CD8-positive, alpha-beta memory T cell (primary cell): Measurements from ENCODE around the gene ZNF746. TPM values are rescaled to one million over a fixed set of nuclear protein-coding genes. Genes with fewer than 3 reads are reported as not detected.
"Not testable (repeated sequence)": the region's sequence is repeated elsewhere in the genome, so short reads cannot be mapped to it uniquely, and the experiment has no call there.

Source experiments
- CTCF ChIA-PET: fragments of 350-600 bp; sonication (Branson Sonifier 250); formaldehyde crosslinking; loops from one replicate; lab custom pipeline; 2021; ENCODE audit warnings: antibody characterized with exemption; lab: Charles Lee
- POLR2A ChIA-PET: fragments of 350-600 bp; sonication (Branson Sonifier 250); formaldehyde crosslinking; loops from one replicate; lab custom pipeline; 2021; ENCODE audit warnings: antibody characterized with exemption; lab: Charles Lee
- DNase-seq, 5 donors: peaks; one replicate each; pipeline versions ENCODE4 v3.0.0 to v3.0.0-alpha.2; 2020 to 2022; ENCODE audit warnings: mixed read lengths in 1 of 5
- H3K27ac ChIP-seq: one replicate; pipeline ENCODE4 v1.7.0; 2013; ENCODE audit warnings: low read depth, mild to moderate bottlenecking, low read length, moderate library complexity
- H3K27me3 ChIP-seq: 2 replicates; pipeline ENCODE4 v1.7.0; 2013; ENCODE audit warnings: low read length, mild to moderate bottlenecking; ENCODE audit not compliant: insufficient read depth, poor library complexity, severe bottlenecking
- H3K36me3 ChIP-seq: 2 replicates; pipeline ENCODE4 v1.7.0; 2013; ENCODE audit warnings: mild to moderate bottlenecking, low read length, moderate library complexity; ENCODE audit not compliant: insufficient read depth
- H3K4me1 ChIP-seq: 2 replicates; pipeline ENCODE4 v1.7.0; 2013; ENCODE audit warnings: mild to moderate bottlenecking, low read length, moderate library complexity; ENCODE audit not compliant: insufficient read depth
- H3K4me3 ChIP-seq: 2 replicates; pipeline ENCODE4 v1.7.0; 2013; ENCODE audit warnings: mild to moderate bottlenecking, low read length
- H3K9me3 ChIP-seq: 2 replicates; pipeline ENCODE4 v1.7.0; 2013; ENCODE audit warnings: mild to moderate bottlenecking, low read length
- H3K27ac Mint-ChIP-seq, 8 donors: one replicate each; pipeline ENCODE4 v1.8.0; 2020 to 2021; ENCODE audit warnings: mixed read lengths in 8 of 8, mild to moderate bottlenecking in 6 of 8, inconsistent platforms in 3 of 8, moderate library complexity in 3 of 8
- H3K27me3 Mint-ChIP-seq, 2 donors: one replicate each; pipeline ENCODE4 v1.8.0; 2020 to 2021; ENCODE audit warnings: mixed read lengths in 2 of 2, mild to moderate bottlenecking in 1 of 2, moderate library complexity in 1 of 2
- H3K36me3 Mint-ChIP-seq, 3 donors: one replicate each; pipeline ENCODE4 v1.8.0; 2020 to 2021; ENCODE audit warnings: mixed read lengths in 3 of 3, inconsistent platforms in 1 of 3, mild to moderate bottlenecking in 1 of 3
- H3K4me1 Mint-ChIP-seq, 3 donors: one replicate each; pipeline ENCODE4 v1.8.0; 2020 to 2021; ENCODE audit warnings: mixed read lengths in 3 of 3, inconsistent platforms in 1 of 3, mild to moderate bottlenecking in 1 of 3
- H3K4me3 Mint-ChIP-seq, 7 donors: one replicate each; pipeline ENCODE4 v1.8.0; 2020 to 2021; ENCODE audit warnings: mixed read lengths in 7 of 7, mild to moderate bottlenecking in 6 of 7, moderate library complexity in 4 of 7, inconsistent platforms in 2 of 7
- H3K9me3 Mint-ChIP-seq, 5 donors: one replicate each; pipeline ENCODE4 v1.8.0; 2020 to 2022; ENCODE audit warnings: mixed read lengths in 5 of 5, mild to moderate bottlenecking in 3 of 5, moderate library complexity in 2 of 5, inconsistent platforms in 1 of 5
- polyA plus RNA-seq: library from polyadenylated mRNA; unstranded; fragments of 300-500 nt; fragmentation: Illumina TruSeq; gene quantifications from one replicate; pipeline ENCODE4 v1.2.3, GENCODE V29; 2021
- total RNA-seq, 2 experiments: library from RNA; stranded (reverse); gene quantifications; one replicate each; pipeline ENCODE4 v1.2.3, GENCODE V29; 2021

The ZNF746 gene
- total and polyA plus RNA-seq, 3 experiments from 2014 or later, result 13.9 to 21.3 (median 19.9) TPM

DNA sequence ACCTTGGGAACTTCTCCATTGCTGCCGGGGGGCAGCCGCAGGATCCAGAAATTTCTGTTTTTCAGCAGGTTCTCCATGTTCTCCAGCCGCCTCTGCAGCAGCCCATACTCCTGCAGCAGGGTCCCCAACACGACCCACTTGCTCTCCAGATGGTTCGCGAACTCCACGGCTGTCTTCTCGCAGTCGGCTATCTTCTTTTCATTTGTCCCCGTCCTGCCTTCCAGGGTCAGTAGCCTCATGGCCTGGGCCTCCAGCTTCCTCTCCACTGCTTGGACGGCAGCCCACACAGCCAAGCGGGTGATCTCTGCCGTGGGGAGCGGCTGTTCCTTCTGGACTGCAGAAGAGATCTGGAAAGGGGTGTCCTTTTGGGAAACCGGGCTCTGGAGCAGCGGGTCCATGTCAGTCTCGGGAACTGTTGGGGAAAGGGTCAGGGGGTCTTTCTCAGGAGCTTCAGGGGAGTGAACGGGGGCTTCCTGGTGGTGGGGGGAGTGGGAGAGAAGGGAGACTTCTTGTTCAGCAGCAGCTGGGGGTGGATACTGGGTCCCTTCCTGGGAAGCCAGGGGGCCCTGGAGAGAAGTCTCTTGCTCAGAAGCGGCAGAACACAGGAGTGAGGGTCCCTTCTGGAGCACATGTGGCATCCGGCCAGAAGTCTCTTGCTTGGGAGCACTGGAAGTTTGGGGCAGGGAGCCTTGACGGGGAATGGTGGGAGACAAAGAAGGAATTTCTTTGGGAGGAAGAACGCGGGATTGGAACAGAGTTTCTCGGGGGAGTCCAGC is 42.2 kb downstream of the ZNF746 start:
- H3K27me3 Mint-ChIP-seq, result no peaks in the 10 kb centered on the region
- H3K36me3 ChIP-seq, result peaks cover 30% of the 10 kb centered on the region

DNA sequence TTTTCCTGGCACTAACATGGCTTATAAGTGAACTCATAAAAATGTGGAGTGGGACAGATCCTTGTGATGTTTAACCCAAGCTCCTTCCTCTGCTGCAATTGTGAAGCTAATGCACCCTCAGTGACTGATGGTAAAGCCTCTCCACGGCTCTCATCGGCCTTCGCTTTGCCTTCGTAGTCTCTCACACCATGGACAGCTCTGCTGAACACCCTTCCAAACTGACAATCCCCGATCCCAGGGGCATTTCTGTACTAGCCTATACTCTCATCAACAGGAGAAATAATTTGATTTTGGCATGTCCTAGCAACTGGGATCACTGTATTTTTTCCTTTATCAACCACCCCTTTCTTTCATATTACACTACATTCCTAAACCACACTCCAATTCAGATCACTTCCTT is 42.9 kb downstream of the ZNF746 start:
- peak overlapping the region in 1 of 7 donors; percentile 24 for H3K4me3 Mint-ChIP-seq
- ChIA-PET POLR2A (no interaction called here), CTCF (no interaction called here)
- Histone ChIP-seq H3K9me3 (no peaks in the 10 kb centered on the region), H3K36me3 (peaks cover 36% of the 10 kb centered on the region), H3K27ac (no peak overlapping the region), H3K4me3 (no peak overlapping the region), H3K4me1 (peaks cover 20% of the 10 kb centered on the region), H3K27me3 (no peaks in the 10 kb centered on the region)
- H3K27ac Mint-ChIP-seq, result no peak overlapping the region
- H3K4me1 Mint-ChIP-seq, result peaks cover 21 to 38% (median 23%) of the 10 kb centered on the region in 3 donors
- DNase-seq, result no peak
- H3K9me3 Mint-ChIP-seq, result no peaks in the 10 kb centered on the region
- peaks cover 3 to 62% (median 25%) of the 10 kb centered on the region in 3 donors for H3K36me3 Mint-ChIP-seq
- H3K27me3 Mint-ChIP-seq, result no peaks in the 10 kb centered on the region

More for the DNA sequence above, 42.2 kb downstream of the ZNF746 start:
- H3K9me3 Mint-ChIP-seq, result no peaks in the 10 kb centered on the region
- Histone ChIP-seq H3K4me1 (peaks cover 20% of the 10 kb centered on the region), H3K27me3 (no peaks in the 10 kb centered on the region), H3K9me3 (no peaks in the 10 kb centered on the region), H3K4me3 (no peak overlapping the region), H3K27ac (no peak overlapping the region)
- ChIA-PET POLR2A (no interaction called here), CTCF (no interaction called here)
- H3K36me3 Mint-ChIP-seq, result peaks cover 3 to 56% (median 22%) of the 10 kb centered on the region in 3 donors
- DNase-seq, result no peak
- no peak overlapping the region for H3K4me3 Mint-ChIP-seq
- H3K4me1 Mint-ChIP-seq, result peaks cover 21 to 38% (median 23%) of the 10 kb centered on the region in 3 donors
- H3K27ac Mint-ChIP-seq, result no peak overlapping the region

DNA sequence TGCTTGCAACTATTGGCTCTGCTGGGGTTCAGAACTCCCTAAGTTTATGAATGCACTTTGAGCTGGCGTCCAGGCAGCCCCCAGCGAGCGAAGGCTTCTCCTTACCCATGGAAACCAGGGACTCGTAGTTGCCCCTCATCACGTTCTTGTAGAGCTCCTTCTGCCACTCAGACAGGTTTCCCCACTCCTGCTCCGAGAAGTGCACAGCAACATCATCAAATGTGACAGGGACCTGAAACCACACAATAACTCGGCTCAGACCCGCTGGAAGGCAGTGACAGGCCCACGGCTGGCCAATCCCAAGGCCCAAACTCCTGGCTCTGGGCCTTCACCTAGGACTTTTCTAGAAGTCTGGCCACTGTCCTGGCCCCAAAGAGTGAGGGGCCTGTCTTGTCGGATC is 43.6 kb downstream of the ZNF746 start:
- peaks cover 20 to 35% (median 21%) of the 10 kb centered on the region in 3 donors for H3K4me1 Mint-ChIP-seq
- Histone ChIP-seq H3K36me3 (peaks cover 41% of the 10 kb centered on the region), H3K27ac (no peak overlapping the region), H3K4me1 (peaks cover 15% of the 10 kb centered on the region), H3K27me3 (no peaks in the 10 kb centered on the region), H3K4me3 (no peak overlapping the region), H3K9me3 (no peaks in the 10 kb centered on the region)
- ChIA-PET POLR2A (interaction anchor here (0.6 kb wide), 1 partner anchor 312 kb away, joined by 3 read pairs; no protein-coding TSS in a partner anchor), CTCF (no interaction called here)
- H3K27me3 Mint-ChIP-seq, result no peaks in the 10 kb centered on the region
- DNase-seq, result no peak
- H3K36me3 Mint-ChIP-seq, result peaks cover 8 to 70% (median 29%) of the 10 kb centered on the region in 3 donors
- H3K9me3 Mint-ChIP-seq, result no peaks in the 10 kb centered on the region
- peak overlapping the region in 1 of 7 donors; percentile 24 for H3K4me3 Mint-ChIP-seq
- H3K27ac Mint-ChIP-seq, result no peak overlapping the region

DNA sequence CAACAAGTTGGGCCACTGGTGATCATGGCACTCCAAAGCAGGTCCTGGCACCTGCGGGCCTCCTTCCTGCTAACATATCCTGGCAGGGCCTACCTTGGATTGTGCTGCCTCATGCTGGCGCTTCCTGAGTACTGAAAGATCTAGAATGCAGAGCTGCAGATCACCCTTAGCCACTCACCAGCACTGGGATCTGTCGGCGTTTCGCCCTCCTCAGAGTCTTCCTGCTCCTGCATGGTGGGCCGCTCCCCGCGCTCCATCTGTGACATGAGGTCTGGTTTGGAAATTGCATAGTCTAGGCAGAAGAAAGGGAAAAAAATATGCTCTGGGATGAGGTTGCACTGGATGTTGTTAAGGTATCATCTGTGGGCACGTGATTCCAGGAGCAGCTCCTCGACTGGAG is 46.8 kb downstream of the ZNF746 start:
- DNase-seq, result no peak
- Mint-ChIP-seq H3K27ac (no peak overlapping the region), H3K36me3 (peaks cover 8 to 79% (median 36%) of the 10 kb centered on the region in 3 donors), H3K27me3 (no peaks in the 10 kb centered on the region), H3K4me3 (no peak overlapping the region), H3K9me3 (no peaks in the 10 kb centered on the region), H3K4me1 (peaks cover 0 to 6% (median 5%) of the 10 kb centered on the region in 3 donors)
- Histone ChIP-seq H3K27ac (no peak overlapping the region), H3K36me3 (peaks cover 55% of the 10 kb centered on the region), H3K4me1 (no peaks in the 10 kb centered on the region), H3K4me3 (no peak overlapping the region), H3K9me3 (no peaks in the 10 kb centered on the region), H3K27me3 (no peaks in the 10 kb centered on the region)
- ChIA-PET POLR2A (no interaction called here), CTCF (no interaction called here)

DNA sequence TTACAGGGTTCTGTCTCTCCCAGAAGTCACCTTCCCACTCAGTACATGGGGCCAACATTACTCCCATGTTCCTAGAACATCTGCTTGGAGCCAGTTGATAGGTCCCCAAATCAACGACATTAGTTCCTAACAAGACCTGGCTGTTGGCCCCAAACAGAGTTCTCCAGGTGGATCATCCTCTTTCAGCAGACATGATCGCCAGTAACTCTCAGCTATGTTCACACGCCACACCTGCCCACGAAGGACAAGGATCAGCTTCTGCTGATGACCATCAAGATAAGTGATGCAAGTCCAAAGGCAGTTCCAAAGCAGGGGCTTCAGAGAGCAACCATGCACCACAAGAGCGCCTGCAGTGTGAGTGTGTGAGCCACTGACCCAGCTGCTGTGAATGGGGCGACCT is 47.7 kb downstream of the ZNF746 start:
- Histone ChIP-seq H3K4me3 (no peak overlapping the region), H3K4me1 (no peaks in the 10 kb centered on the region), H3K27me3 (no peaks in the 10 kb centered on the region), H3K9me3 (no peaks in the 10 kb centered on the region), H3K36me3 (peaks cover 50% of the 10 kb centered on the region), H3K27ac (no peak overlapping the region)
- ChIA-PET CTCF (no interaction called here), POLR2A (no interaction called here)
- Mint-ChIP-seq H3K4me3 (peak overlapping the region in 1 of 7 donors; percentile 6), H3K27ac (no peak overlapping the region), H3K36me3 (peaks cover 8 to 79% (median 35%) of the 10 kb centered on the region in 3 donors), H3K4me1 (peaks cover 0 to 8% (median 5%) of the 10 kb centered on the region in 3 donors), H3K9me3 (no peaks in the 10 kb centered on the region), H3K27me3 (no peaks in the 10 kb centered on the region)
- DNase-seq, result no peak

DNA sequence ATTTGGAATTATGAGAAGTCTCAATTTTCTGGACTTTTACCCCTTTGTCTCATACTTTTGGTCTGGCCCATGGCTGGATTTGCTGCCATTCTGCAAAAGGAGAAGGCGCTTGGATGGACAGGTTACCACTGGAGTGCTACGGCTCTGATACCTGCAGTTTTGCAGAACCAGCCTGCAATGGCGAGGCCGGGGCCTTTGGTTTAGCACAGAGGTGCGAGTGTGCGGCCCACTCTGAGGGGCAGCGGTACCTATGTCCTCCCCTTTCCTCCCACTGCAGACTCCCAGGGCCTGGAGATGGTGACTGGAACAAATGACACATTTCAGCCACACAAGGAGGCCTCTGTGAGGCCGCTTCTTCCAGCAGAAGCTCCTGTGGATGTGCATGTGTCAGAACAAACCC is 48.6 kb downstream of the ZNF746 start:
- Mint-ChIP-seq H3K4me1 (peaks cover 4 to 8% (median 5%) of the 10 kb centered on the region in 3 donors), H3K27ac (peak overlapping the region in 1 of 8 donors; percentile 68), H3K4me3 (no peak overlapping the region), H3K27me3 (no peaks in the 10 kb centered on the region), H3K36me3 (peaks cover 8 to 79% (median 33%) of the 10 kb centered on the region in 3 donors), H3K9me3 (no peaks in the 10 kb centered on the region)
- ChIA-PET POLR2A (no interaction called here), CTCF (no interaction called here)
- Histone ChIP-seq H3K4me3 (no peak overlapping the region), H3K36me3 (peaks cover 47% of the 10 kb centered on the region), H3K9me3 (no peaks in the 10 kb centered on the region), H3K4me1 (no peaks in the 10 kb centered on the region), H3K27ac (no peak overlapping the region), H3K27me3 (no peaks in the 10 kb centered on the region)
- no peak for DNase-seq

DNA sequence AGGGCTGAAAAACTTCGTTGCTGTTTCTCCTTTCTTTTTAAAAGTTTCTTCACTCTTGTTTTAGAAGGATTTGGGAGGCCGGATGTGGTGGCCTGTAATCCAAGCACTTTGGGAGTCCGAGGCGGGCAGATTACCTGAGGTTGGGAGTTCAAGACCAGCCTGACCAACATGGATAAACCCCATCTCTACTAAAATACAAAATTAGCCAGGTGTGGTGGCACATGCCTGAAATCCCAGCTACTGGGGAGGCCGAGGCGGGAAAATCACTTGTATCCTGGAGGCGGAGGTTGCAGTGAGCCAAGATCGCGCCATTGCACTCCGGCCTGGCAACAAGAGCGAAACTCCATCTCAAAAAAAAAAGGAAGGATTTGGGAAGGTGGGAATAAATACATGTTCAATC is 51.6 kb downstream of the ZNF746 start:
- H3K27ac ChIP-seq, POLR2A ChIA-PET, H3K4me3 Mint-ChIP-seq, H3K9me3 Mint-ChIP-seq, H3K9me3 ChIP-seq, H3K27me3 ChIP-seq, H3K27ac Mint-ChIP-seq, H3K4me1 ChIP-seq, H3K27me3 Mint-ChIP-seq, H3K4me1 Mint-ChIP-seq, H3K4me3 ChIP-seq, DNase-seq: not testable (repeated sequence)
- H3K36me3 Mint-ChIP-seq, result peaks cover 6 to 74% (median 28%) of the 10 kb centered on the region in 3 donors
- CTCF ChIA-PET, result interaction anchor here (0.6 to 0.8 kb wide), 2 partner anchors 8 to 23 kb away, joined by 3 read pairs; no protein-coding TSS in a partner anchor
- H3K36me3 ChIP-seq, result peaks cover 45% of the 10 kb centered on the region

DNA sequence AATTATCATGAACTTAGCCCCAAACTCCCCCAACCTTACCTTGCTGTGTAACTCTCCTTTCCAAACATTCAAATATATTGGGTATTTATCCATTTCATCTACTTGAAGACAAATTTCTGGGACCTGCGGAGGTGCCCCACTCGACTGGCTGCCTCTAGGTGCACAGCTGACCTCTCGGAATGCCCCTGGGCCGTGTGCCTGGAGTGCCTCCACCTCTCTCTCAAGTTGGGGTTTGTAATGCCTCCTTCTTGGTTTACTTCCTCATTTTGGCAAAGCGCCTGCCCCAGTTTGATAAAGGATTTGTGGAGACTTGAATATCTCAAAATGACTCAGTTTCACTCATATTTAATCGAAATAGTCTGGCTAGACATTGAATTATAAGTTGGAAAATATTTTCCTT is 53.3 kb downstream of the ZNF746 start:
- H3K4me3 ChIP-seq, result no peak overlapping the region
- Mint-ChIP-seq H3K9me3 (no peaks in the 10 kb centered on the region), H3K27me3 (peaks cover 0 to 2% of the 10 kb centered on the region in 2 donors), H3K36me3 (peaks cover under 1 to 65% (median 14%) of the 10 kb centered on the region in 3 donors), H3K4me1 (peaks cover 17 to 20% (median 17%) of the 10 kb centered on the region in 3 donors), H3K27ac (no peak overlapping the region), H3K4me3 (no peak overlapping the region)
- no peaks in the 10 kb centered on the region for H3K9me3 ChIP-seq
- H3K27me3 ChIP-seq, result no peaks in the 10 kb centered on the region
- ChIA-PET POLR2A (no interaction called here), CTCF (interaction anchor here (2.1 kb wide), 1 partner anchor 22 kb away, joined by 5 read pairs; no protein-coding TSS in a partner anchor)
- H3K27ac ChIP-seq, result no peak overlapping the region
- H3K4me1 ChIP-seq, result no peaks in the 10 kb centered on the region
- peaks cover 30% of the 10 kb centered on the region for H3K36me3 ChIP-seq
- DNase-seq, result no peak
